SK-N-SH (cell line): ENCODE measurements around the gene CA6. TPM values are rescaled to one million over a fixed set of nuclear protein-coding genes. Genes with fewer than 3 reads are reported as not detected.

Experiments
- CTCF ChIA-PET: fragments of 300-600, 350-600 bp; formaldehyde crosslinking; extraction: SDS; loops from one replicate; lab custom pipeline; 2021; lab: Yijun Ruan, JAX
- POLR2A ChIA-PET: fragments of 350-600 bp; sonication (Branson Sonifier 250); formaldehyde crosslinking; extraction: SDS; loops from one replicate; lab custom pipeline; 2020; ENCODE audit warnings: antibody characterized with exemption, inconsistent platforms; lab: Yijun Ruan, JAX
- DNase-seq: peaks from one replicate; pipeline ENCODE4 v3.0.0; 2012
- H2AFZ ChIP-seq: fragments of 200-600 bp; sonication (generic); 2 replicates; pipeline ENCODE4 v1.8.1; 2016; ENCODE audit warnings: antibody characterized with exemption, mild to moderate bottlenecking, low read depth
- H3F3A ChIP-seq: fragments of 200-600 bp; sonication (generic); replicated peaks from 2 replicates; pipeline ENCODE3; 2016; ENCODE audit warnings: antibody characterized with exemption, mild to moderate bottlenecking; ENCODE audit not compliant: insufficient read depth
- H3K27ac ChIP-seq, 2 experiments: fragments of 200-500 bp in 1 of 2; fragments of 200-600 bp in 1 of 2; sonication (Bioruptor generic) in 1 of 2; sonication (generic), shearing (Covaris generic) in 1 of 2; 2 replicates each; pipeline versions ENCODE4 v1.5.1 to v1.6.1; 2014 to 2016; ENCODE audit warnings: low read depth in 2 of 2, inconsistent platforms in 1 of 2, low read length in 1 of 2, mild to moderate bottlenecking in 1 of 2, mixed read lengths in 1 of 2
- H3K27me3 ChIP-seq: fragments of 200-600 bp; sonication (generic), shearing (Covaris generic); 2 replicates; pipeline ENCODE4 v1.6.1; 2016; ENCODE audit warnings: mixed run types; ENCODE audit not compliant: insufficient read depth
- H3K36me3 ChIP-seq, 2 experiments: fragments of 200-500 bp in 1 of 2; fragments of 200-600 bp in 1 of 2; sonication (Bioruptor generic) in 1 of 2; sonication (generic) in 1 of 2; replicated peaks in 1 of 2; 2 replicates each; pipeline versions ENCODE3 to v1.5.1; 2014 to 2016; ENCODE audit warnings: low read length in 1 of 2, mild to moderate bottlenecking in 1 of 2; ENCODE audit not compliant: insufficient read depth in 2 of 2, control insufficient read depth in 1 of 2
- H3K4me1 ChIP-seq, 2 experiments: fragments of 200-500 bp in 1 of 2; fragments of 200-600 bp in 1 of 2; sonication (Bioruptor generic) in 1 of 2; sonication (generic), shearing (Covaris generic) in 1 of 2; 2 replicates each; pipeline versions ENCODE4 v1.5.1 to v1.6.1; 2014 to 2016; ENCODE audit warnings: low read depth in 1 of 2, low read length in 1 of 2, mixed run types in 1 of 2; ENCODE audit not compliant: insufficient read depth in 2 of 2, control insufficient read depth in 1 of 2
- H3K4me2 ChIP-seq: fragments of 200-600 bp; sonication (generic), shearing (Covaris generic); 2 replicates; pipeline ENCODE4 v1.6.1; 2017; ENCODE audit warnings: mixed run types
- H3K4me3 ChIP-seq, 2 experiments: fragments of 200-500 bp in 1 of 2; fragments of 200-600 bp in 1 of 2; sonication (Bioruptor generic) in 1 of 2; sonication (generic), shearing (Covaris generic) in 1 of 2; 2 replicates each; pipeline versions ENCODE4 v1.5.1 to v1.8.1; 2014 to 2016; ENCODE audit warnings: low read depth in 2 of 2, inconsistent platforms in 1 of 2, low read length in 1 of 2, mild to moderate bottlenecking in 1 of 2, mixed read lengths in 1 of 2, moderate library complexity in 1 of 2
- H3K79me2 ChIP-seq: fragments of 200-600 bp; sonication (generic); 2 replicates; pipeline ENCODE4 v1.8.1; 2017; ENCODE audit warnings: mild to moderate bottlenecking; ENCODE audit not compliant: insufficient read depth
- H3K9ac ChIP-seq: fragments of 200-600 bp; sonication (generic); 2 replicates; pipeline ENCODE4 v1.6.1; 2017; ENCODE audit warnings: mixed run types
- H3K9me2 ChIP-seq: fragments of 200-600 bp; sonication (generic); 2 replicates; pipeline ENCODE4 v1.6.1; 2017; ENCODE audit warnings: mixed run types
- H3K9me3 ChIP-seq: fragments of 200-600 bp; sonication (generic); 2 replicates; pipeline ENCODE4 v1.6.1; 2017; ENCODE audit warnings: mixed run types, mild to moderate bottlenecking, moderate library complexity
- H4K20me1 ChIP-seq: fragments of 200-600 bp; sonication (generic); 2 replicates; pipeline ENCODE4 v1.6.1; 2017; ENCODE audit warnings: mild to moderate bottlenecking, mixed run types; ENCODE audit not compliant: insufficient read depth
- CHD2 ChIP-seq: fragments of 150-350 bp; IDR thresholded peaks from 2 replicates; pipeline ENCODE4 v1.6.1; 2018; ENCODE audit warnings: low read length; ENCODE audit not compliant: partially characterized antibody
- ELF1 ChIP-seq: IDR thresholded peaks from 2 replicates; pipeline ENCODE4 v1.4.0; 2012
- EP300 ChIP-seq, 2 experiments: IDR thresholded peaks; 2 replicates each; pipeline versions ENCODE4 v1.4.0 to v1.6.1; 2012; ENCODE audit warnings: borderline replicate concordance in 1 of 2, low read depth in 1 of 2, low read length in 1 of 2
- FOSL2 ChIP-seq: IDR thresholded peaks from 2 replicates; pipeline ENCODE4 v1.4.0; 2012; ENCODE audit warnings: low read depth, mild to moderate bottlenecking, moderate library complexity, borderline replicate concordance
- FOXM1 ChIP-seq: IDR thresholded peaks from 2 replicates; pipeline ENCODE4 v1.4.0; 2012; ENCODE audit warnings: low read depth, mild to moderate bottlenecking
- GABPA ChIP-seq: IDR thresholded peaks from 2 replicates; pipeline ENCODE4 v1.4.0; 2012; ENCODE audit warnings: low read depth, mild to moderate bottlenecking
- JUND ChIP-seq: IDR thresholded peaks from 2 replicates; pipeline ENCODE4 v1.4.0; 2012
- NFIC ChIP-seq: IDR thresholded peaks from 2 replicates; pipeline ENCODE4 v1.4.0; 2012; ENCODE audit warnings: borderline replicate concordance
- RAD21 ChIP-seq: IDR thresholded peaks from 2 replicates; pipeline ENCODE4 v1.6.1; 2012; ENCODE audit warnings: mild to moderate bottlenecking, low read length
- RCOR1 ChIP-seq: fragments of 150-350 bp; IDR thresholded peaks from 2 replicates; pipeline ENCODE4 v1.6.1; 2017; ENCODE audit warnings: antibody characterized with exemption, low read length
- SIN3A ChIP-seq: IDR thresholded peaks from 2 replicates; pipeline ENCODE4 v1.6.1; 2012; ENCODE audit warnings: low read depth, mild to moderate bottlenecking, low read length, moderate library complexity, borderline replicate concordance
- TAF1 ChIP-seq: IDR thresholded peaks from 2 replicates; pipeline ENCODE4 v1.6.1; 2012; ENCODE audit warnings: low read depth, mild to moderate bottlenecking, low read length, moderate library complexity, borderline replicate concordance
- TCF12 ChIP-seq: IDR thresholded peaks from 2 replicates; pipeline ENCODE4 v1.4.0; 2012
- TEAD4 ChIP-seq: IDR thresholded peaks from 2 replicates; pipeline ENCODE4 v1.4.0; 2012; ENCODE audit warnings: mild to moderate bottlenecking, borderline replicate concordance; ENCODE audit not compliant: insufficient read depth
- WGBS: methylation state at CpG from one replicate; pipeline ENCODE4 v1.1.6; 2017; ENCODE audit warnings: low lambda C conversion rate; 5-methylcytosine and 5-hydroxymethylcytosine counted together
- polyA plus RNA-seq, 3 experiments: library from polyadenylated mRNA; depleted of rRNA; stranded (reverse); fragments of >200 nt; gene quantifications; 2 replicates each; pipeline ENCODE4 v1.2.3, GENCODE V29; 2012
- TF ChIP-seq, protein P1 (sequence below): IDR thresholded peaks from 2 replicates; pipeline ENCODE4; 2012
- TF ChIP-seq, protein P2 (sequence below): fragments of 150-350 bp; IDR thresholded peaks from 2 replicates; pipeline ENCODE4 v1.6.1; 2017; ENCODE audit warnings: antibody characterized with exemption, low read length, low read depth, borderline replicate concordance

The CA6 gene
- polyA plus RNA-seq, 1 of the 3 experiments (the other 2 are of a cell fraction): not detected

DNA sequence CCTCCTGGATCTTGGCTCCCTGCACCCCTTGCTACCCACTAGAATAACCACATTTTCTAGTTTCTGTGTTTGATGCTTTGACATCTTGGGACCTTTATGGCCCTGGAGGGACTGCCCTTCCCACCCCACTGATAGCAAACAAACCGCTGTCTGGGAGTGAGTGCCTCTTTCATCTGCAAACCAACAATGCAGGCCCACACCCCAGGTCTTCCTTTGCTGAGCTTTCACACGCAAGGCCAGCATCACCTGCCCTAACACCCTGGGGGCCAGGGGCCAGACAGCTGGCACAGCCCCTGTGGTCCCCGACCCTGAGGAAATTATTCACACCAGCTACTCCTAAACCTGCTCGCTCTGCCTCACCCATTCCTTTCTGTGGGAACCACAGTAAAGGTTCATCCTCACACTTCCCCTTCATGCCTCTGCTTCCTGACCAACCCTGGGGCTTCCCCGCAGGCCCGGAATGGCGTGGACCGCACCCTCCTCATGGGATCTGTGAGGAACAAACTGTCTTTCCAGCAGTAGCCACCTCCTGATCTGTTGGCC lies 65.2 kb downstream of the CA6 start:
- no peak for TF ChIP-seq ELF1
- no peak for TF ChIP-seq RCOR1
- TF ChIP-seq FOXM1: no peak
- TF ChIP-seq, protein P1, sequence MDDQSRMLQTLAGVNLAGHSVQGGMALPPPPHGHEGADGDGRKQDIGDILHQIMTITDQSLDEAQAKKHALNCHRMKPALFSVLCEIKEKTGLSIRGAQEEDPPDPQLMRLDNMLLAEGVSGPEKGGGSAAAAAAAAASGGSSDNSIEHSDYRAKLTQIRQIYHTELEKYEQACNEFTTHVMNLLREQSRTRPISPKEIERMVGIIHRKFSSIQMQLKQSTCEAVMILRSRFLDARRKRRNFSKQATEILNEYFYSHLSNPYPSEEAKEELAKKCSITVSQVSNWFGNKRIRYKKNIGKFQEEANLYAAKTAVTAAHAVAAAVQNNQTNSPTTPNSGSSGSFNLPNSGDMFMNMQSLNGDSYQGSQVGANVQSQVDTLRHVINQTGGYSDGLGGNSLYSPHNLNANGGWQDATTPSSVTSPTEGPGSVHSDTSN: no peak
- TF ChIP-seq EP300 (IDR thresholded peaks at IDR 0.05; ENCODE audit: borderline replicate concordance in 1 of 2, low read depth in 1 of 2, low read length in 1 of 2): no peak
- Histone ChIP-seq H3K9ac (no peak overlapping the region), H3K4me2 (no peak overlapping the region), H3K4me3 (no peak overlapping the region), H3K9me3 (no peaks in the 10 kb centered on the region), H3K27me3 (no peaks in the 10 kb centered on the region), H3K4me1 (no peaks in the 10 kb centered on the region), H3K79me2 (no peaks in the 10 kb centered on the region), H3K9me2 (no peaks in the 10 kb centered on the region), H3K36me3 (no peaks in the 10 kb centered on the region), H3F3A (no peaks in the 10 kb centered on the region), H4K20me1 (no peaks in the 10 kb centered on the region), H2AFZ (no peak overlapping the region), H3K27ac (no peak overlapping the region)
- no peak for DNase-seq
- POLR2A ChIA-PET: no interaction called here
- 91% methylated on average over 6 of the region's 8 CpGs for WGBS
- CTCF ChIA-PET: interaction anchor here (1.1 to 2.0 kb wide), 2 partner anchors 23 to 91 kb away, joined by 6 read pairs; no protein-coding TSS in a partner anchor

DNA sequence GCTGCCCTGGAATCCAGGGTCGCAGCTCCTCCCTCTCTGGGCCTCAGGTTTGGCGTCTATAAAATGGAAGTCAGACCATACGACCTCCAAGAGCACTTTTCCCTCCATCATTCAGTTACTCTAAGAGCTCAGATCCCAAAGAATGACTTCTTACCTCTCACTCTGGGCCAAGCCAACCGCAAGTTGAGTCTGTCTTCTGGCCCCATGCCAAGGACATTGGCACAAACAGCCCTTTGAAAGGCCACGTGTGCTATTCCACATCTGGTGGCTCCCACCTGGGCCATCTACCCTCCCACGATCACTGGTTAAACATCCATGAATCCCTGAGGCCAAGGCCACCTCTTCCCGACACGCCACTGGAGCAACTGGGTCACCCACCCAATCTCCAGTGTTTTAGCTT lies 68.2 kb downstream of the CA6 start:
- no peaks in the 10 kb centered on the region for H3F3A ChIP-seq
- no peaks in the 10 kb centered on the region for H3K4me1 ChIP-seq
- no peak overlapping the region for H3K9ac ChIP-seq
- no peak for DNase-seq
- no peaks in the 10 kb centered on the region for H3K79me2 ChIP-seq
- H3K9me3 ChIP-seq: no peaks in the 10 kb centered on the region
- H3K9me2 ChIP-seq: no peaks in the 10 kb centered on the region
- no peaks in the 10 kb centered on the region for H3K36me3 ChIP-seq
- 81% methylated on average over 8 of the region's 8 CpGs for WGBS
- TF ChIP-seq SIN3A (no peak), TEAD4 (no peak), TAF1 (no peak), TCF12 (no peak), RAD21 (no peak), RCOR1 (no peak), JUND (no peak), CHD2 (no peak), GABPA (no peak), FOSL2 (no peak), NFIC (no peak)
- TF ChIP-seq, protein P2, sequence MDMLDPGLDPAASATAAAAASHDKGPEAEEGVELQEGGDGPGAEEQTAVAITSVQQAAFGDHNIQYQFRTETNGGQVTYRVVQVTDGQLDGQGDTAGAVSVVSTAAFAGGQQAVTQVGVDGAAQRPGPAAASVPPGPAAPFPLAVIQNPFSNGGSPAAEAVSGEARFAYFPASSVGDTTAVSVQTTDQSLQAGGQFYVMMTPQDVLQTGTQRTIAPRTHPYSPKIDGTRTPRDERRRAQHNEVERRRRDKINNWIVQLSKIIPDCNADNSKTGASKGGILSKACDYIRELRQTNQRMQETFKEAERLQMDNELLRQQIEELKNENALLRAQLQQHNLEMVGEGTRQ: no peak
- H3K27ac ChIP-seq: no peak overlapping the region
- H4K20me1 ChIP-seq: no peaks in the 10 kb centered on the region
- ChIA-PET POLR2A (no interaction called here), CTCF (interaction anchor here (1.5 kb wide), 2 partner anchors 9 to 96 kb away, joined by 5 to 6 read pairs; no protein-coding TSS in a partner anchor)
- H2AFZ ChIP-seq: no peak overlapping the region
- no peaks in the 10 kb centered on the region for H3K27me3 ChIP-seq
- no peak overlapping the region for H3K4me3 ChIP-seq
- no peak overlapping the region for H3K4me2 ChIP-seq
